Anterior cingulate cortex (tissue), 58 donors: Measurements from ENCODE around the gene VSTM2L.
A peak's percentile ranks its signal among the peaks of the same experiment; 100 is the strongest.

Source experiments
- DNase-seq, 58 donors: peaks; one replicate each; lab custom pipeline; 2025; lab: John Stamatoyannopoulos, UW

Gene VSTM2L

DNA sequence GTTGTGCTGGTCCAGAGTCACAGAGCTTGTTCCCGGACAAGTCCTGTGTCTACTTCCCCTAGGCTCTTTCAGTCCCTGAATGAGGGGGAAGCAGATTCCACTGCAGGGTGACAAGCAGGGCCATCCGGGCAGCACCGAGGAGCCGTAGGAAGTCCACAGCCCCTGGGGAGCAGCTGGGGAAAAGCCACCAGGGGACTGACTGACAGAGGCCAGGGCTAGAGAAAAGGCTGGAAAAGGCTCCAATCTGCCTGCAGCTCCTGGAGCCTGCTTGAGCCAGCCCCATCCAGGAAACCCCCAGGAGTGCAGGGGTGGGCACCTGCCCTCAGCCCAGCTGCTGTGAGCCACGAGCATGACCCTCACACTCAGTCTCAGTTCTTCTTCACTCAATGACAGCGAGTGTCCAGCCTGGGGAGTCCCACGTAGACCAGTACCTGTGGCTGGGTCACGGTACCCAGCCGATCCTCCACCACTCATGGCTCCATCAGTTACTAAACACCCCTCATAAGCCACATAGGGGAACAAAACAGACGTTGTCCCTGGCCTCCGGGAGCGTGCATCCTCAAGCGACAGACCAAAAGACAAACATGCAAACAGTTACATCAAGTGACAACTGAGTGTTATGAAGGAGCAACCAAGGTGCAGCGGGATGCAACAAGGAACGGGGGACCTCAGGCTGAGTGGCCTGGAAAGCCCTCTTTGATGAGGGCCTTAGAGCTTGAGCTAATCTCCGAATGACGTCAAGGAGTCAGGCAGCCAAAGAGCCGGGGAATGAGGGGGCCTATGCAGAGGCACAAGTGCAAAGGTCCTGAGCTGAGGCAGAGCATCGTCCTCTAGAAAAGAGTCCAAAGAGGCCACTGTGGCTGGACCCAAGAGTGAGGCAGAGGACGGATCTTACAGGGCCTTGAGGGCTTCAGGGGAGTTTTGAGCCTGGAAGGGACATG, 24.8 kb upstream of the VSTM2L start:
- DNase-seq: no peak

DNA sequence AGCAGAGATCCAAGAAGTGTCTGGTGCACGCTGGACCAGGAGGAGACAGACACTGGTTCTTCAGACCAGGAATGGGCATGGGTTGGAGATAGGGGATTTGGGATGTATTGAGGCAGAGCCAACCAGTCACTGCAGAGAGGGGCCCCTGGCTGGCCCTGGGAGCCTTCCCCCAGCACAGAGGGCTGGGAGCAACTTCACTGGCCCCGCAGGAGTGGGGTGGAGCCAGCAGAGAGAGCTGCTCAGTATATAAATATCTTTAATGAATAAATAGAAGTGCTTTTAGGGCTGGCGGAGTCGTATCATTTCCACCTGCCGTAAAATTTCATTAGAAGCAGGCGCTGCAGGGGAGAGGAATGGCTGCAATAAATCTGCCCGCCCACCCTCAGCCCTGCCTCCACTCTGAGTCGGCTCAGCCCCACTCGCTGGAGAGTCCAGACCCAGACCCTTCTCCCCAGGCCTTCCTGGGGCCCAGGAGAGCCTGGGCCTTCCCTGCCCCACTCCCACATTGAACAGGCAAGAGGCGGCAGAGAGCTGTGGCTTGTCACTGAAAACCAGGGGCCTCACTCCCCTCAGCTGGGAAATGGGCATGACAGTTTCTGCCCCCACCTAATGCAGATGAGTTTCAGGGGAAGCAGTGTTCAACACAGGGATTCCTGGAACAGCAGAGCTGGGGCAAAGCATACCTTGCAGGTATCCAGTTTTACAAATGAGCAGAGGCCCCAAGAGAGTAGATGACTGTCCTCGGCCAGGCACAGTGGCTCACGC, 23.9 kb upstream of the VSTM2L start:
- no peak for DNase-seq

DNA sequence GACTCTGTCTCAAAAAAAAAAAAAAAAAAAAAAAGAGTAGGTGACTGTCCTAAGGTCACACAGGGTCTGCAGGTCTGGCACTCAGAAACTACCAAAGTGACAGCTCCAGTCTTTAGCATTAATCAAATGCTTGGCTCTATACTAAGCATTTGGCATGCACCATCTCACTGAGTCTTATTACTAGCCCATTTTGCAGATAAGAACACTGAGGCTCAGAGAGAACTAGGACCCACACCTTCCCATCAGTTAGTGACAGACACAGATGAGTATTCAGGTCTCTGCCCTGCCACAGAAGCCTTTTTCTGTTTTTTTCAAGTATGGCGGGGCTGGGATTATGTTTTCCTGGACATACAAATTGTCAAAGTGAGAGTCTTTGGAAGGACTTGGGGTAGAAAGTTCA, 23.1 kb upstream of the VSTM2L start:
- DNase-seq: no peak

DNA sequence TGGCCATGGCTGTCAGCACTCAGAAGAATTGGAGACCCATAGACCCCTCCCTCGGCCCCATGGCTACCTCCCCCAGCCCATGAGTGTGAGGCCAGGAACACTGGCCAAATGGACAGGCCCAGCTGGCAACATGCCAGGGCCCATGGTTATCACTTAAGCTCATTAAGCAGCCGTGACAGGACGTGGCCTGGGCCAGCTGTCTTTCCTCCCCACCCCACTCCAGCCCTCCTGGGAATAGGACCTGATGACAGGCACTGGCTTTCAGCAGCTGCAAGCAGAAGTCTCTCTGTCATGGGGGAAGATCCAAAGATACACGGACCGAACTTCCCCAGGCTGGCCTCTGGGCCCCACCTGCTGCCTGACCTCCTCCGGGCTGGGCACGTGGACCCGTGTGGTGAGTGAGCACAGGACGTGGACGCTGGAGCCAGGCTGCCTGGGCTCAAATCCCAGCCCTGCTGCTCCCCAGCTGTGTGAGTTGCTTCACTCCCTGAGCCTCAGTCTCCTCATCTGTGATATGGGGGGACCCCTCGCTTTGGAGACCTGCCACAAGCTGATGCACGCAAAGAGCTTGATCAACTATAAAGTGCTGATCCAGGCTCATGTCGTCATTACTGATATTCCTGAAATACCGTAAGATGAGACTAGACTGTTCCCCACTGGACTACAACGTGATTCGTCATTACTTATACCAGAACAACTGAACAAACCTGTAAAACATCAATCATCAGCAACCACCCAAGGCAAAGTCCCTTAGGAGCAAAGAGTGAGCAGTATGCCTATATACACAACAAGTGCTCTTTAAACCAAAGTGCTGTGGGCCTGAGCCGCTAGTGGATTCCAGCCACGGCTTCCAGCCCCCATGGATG, 22.0 kb upstream of the VSTM2L start:
- peak in 1 of 58 donors; percentile 29 for DNase-seq

DNA sequence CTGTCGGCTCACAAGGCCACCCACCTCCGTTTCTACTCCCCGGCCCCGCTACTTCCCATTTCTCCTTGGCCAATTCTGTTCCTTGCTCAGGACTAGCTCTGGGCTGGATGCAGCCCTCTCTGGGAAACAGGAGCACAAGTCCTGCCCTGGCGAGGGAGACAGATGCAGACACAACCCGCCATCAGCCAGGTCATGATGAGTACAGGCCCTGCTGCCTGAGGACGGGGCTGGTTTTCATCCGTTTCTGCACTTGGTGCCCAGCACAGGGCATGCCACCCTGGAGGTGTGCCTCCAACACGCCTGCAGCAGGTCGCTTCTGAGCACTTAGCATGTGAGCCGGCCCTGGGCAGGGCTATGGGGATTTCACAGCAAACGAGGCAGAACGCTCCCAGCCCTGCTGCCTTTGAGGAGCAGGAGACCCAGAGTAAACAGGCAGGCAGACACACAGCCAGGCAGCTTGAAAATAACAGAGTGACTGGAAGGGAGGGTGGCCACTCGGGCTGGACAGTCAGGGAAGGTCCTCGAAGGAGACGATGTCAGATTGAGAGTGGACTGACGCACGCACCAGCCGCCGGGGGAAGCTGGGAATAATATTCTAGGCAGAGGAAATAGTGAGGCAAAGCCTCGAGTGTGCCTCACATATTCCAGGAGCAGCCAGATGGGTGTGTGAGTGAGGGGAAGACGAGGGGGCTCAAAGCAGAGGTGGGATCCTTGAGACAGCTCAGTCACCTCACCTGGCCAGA, 21.2 kb upstream of the VSTM2L start:
- DNase-seq: no peak

DNA sequence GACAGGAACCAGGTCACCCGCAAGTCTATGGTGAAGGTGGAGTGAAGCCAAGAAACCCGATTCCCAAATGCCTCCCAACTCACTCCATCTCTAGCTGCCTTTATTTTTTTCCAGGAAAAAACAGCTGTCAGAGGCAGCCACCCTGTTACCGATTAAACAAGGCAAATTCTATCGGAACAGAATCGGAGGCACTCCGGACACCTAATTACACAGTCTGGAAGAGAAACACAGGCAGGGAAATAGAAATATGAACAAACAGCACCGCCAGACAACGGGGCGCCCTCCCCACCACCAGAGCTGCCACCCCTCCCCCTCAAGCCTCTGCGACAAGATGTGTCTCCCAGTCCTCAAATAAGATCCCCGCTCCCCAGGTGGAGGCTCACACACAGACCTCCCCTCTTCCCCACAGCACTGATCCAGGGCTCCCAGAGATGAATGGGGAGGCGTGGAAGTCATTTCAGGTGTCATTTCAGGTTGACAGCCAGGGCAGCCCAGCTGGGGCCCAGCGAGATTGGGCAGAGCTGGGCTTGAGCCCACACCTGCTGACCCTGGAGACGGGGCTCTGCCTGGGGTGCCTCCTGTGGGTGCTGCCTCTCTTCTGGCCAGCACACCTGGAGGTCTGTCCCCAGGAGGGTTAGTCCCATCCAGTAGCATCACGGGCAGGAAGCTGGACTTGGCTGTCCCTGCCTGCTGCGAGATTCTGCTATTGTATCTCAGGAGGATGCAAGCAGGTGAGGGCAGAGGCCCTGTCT, 19.8 kb upstream of the VSTM2L start:
- no peak for DNase-seq

DNA sequence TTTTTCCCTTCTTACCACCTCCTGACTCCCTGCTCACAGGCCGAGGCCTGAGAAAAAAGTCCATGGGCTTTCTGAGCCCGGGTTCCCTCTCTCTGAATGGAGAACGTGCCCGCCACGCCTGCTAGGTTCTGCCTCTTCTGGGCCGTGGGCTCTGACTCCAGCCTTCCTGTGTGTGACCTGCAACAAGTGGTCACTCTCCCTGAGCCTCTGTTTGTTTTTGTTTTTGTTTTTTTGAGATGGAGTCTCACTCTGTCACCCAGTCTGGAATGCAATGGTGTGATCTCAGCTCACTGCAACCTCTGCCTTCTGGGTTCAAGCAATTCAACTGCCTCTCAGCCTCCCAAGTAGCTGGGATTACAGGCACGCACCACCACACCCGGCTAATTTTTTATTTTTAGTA, 17.9 kb upstream of the VSTM2L start:
- DNase-seq: no peak

DNA sequence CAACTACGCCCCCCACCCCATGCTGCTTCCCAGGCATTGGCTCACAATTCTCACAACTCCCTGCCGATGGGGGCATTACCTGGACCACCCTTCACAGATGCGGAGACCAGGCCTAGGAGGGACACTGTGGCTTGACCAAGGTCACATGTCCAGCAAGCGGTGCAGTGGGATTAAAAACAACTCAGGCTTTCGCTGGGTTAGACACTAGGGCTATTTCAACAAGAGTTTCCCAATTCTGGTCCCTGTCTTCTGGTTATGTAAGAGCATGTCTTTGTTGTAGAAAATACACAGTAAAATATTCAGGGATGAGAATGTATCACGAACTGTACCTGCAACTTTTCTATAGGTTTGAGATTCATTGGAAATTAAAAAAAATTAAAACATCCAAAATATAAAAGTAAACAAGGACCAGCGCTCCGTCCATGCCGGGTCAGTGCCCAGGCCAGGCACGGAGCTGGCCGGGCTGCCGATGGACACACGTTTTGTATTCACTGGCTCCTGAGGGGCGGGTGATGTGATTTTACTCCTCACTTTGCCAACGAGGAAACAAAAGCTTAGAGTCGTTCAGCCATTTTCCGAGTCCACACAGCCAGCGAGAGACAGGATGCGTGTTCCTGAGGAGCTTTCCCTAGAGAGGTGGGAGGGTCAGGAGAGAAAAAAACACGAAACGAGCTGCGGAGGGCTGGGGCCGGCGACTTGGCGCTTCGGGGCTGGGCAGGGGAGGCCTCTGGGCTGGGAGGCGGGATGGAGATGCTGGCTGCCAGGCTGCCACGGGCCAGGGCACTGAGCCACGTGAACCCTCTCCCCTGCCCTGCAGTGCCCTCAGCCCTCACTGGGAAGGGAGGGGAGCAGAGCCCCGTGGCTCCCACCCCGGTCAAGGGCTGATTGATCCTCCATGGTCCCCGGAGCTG, 17.1 kb upstream of the VSTM2L start:
- peak in 2 of 58 donors; percentile 13 to 14 for DNase-seq

DNA sequence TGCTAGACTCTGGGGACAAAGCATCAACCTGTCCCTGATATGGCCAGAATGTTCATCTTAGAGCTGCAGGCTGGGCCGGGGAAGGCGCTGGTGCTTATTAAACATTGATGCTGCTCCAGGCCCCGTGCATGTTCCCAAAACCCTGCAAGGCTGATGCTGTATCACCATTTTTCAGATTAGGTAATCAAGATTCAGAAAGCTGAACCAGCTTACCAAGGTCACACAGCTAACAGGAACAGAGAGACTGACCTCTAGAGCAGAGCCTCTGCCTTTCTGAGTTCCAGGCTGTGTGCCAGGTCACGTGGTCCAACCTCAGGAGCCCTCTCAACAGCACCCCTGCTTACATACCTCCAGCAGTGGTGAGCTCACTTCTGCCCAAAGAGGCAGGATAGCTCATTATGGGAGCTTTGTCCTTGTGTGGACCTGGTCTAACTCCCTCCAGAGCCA, 16.1 kb upstream of the VSTM2L start:
- no peak for DNase-seq

DNA sequence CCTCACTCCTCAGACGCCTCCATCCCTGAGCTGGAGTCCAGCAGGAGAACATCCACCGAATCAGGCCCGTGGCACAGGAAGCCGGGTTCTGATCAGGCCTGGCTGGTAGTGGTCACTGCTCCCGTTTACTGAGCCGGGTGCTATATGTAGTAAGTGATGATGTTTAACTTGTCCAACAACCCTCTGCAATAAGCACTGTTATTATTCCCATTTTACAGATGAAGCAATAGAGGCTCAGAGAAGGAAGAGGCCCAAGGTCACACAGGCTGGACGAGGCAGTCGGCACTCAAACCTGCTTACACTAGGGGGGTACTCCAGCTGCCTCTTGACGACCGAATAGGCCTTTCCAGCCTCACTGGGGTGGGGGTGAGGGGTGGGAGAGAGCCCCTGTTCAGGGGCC, 14.3 kb upstream of the VSTM2L start:
- DNase-seq: no peak

DNA sequence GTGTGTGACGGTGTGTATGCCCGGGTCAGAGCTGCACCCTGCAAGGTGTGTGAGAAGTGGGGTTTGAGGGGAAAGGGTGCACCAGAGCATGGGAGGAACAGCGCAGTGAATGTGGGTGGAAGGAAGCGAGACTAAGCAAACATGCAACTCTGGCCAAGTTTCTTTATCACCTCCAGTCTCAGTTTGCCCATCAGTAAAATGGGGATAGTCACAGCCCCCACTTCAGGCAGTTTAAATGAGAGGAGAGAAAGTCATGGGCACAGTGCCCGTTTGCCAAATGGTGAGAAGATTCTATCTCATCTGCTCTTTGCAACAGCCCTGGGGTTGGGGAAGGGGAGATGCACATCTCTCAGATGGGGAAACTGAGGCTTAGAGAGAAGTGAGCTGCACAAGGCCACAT, 12.8 kb upstream of the VSTM2L start:
- no peak for DNase-seq

DNA sequence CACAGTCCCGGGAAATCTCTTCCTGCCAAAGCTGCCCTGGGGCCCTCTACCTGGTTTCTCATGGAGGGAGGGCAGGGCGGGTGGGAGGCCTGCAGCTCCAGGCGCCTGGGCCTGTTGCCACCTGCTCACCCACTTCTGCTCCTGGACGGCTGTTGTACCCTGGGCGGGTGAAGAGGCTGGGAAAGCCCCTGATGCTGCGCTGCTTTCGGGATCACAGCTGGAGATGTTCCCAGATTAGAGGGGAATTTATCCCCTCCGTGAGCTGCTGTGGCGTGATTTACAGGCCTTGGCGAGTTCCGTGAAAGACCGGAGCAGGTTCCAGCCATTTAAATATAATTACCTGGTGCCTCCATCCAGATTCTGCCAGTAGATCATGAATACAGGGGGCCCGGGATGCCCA, 12.3 kb upstream of the VSTM2L start:
- no peak for DNase-seq

DNA sequence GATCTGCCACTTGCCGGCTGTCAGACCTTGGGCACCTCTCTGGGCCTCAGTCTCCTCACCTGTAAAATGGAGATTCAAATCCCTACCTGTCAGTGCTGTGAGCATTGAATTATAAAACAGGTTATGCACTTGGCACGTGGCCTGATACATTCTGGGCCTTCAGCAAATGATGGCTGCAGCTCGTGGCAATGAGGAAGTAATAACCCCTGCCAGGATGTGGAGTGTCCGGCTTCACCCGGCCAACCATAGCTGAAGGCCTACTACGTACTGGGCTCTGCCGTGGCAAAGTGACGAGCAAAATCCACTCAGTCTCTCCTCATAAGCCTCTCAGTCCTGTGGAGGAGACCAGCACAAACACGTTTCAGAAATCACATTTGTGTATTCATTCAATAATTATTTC, 10.9 kb upstream of the VSTM2L start:
- DNase-seq: no peak

DNA sequence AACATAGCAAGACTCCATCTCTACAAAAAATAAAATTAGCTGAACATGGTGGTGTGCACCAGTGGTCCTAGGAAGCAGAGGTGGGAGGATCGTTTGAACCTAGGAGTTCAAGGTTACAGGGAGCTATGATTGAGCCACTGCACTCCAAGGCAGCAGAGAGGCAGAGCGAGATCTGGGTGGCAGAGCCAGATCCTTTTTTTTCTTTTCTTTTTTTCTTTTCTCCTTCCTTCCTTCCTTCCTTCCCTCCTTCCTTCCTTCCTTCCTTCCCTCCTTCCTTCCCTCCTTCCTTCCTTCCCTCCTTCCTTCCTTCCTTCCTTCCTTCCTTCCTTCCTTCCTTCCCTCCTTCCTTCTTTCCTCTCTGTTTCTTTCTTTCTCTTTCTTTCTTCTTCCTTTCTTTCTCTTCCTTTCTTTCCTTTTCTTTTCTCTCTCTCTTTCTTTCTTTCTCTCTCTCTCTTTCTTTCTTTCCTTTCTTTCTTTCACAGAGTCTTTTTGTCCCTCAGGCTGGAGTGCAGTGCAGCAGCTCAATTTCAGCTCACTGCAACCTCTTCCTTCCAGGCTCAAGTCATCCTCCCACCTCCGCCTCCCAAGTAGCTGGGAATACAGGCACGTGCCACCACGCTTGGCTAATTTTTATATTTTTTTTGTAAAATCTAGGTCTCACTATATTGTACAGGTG, 9.2 kb upstream of the VSTM2L start:
- DNase-seq: no peak

DNA sequence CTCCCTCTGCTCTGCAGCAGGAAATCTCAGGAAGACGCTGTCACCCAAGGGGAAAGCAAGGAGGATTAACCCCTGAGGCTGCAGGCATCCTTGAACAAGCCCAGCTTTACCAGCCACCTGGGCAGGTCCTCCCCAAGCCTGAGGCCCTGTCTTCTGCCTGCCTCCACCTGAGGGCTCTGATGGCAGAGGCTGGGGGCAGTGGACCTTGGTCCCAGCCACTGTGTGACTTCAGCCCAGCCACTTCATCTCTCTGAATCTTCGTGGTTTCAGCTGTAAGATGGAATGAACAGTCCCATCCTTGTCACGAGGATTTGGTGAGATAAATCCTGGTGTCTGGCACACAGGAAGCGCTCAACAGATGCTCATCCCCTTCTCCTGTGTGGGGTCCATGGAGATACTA, 8.5 kb upstream of the VSTM2L start:
- no peak for DNase-seq

DNA sequence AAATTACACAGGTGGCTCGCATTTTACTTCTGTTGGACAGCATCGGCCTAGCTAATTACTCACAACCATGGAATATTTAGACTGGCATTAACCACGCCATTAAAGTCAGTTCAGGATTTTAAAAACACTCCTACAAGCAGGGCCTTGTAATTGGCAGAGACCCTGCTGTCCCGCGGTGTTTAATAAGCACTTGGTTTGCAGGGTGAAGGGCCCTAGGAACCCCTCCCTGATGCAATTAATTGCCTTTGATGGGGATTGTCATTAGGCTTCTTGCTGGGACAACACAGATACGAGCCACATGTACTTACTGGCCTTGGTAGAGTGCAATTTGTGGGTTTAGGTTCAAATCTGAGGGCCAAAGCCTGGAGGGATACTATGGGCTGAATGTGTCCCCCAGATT, 7.8 kb upstream of the VSTM2L start:
- DNase-seq: no peak

DNA sequence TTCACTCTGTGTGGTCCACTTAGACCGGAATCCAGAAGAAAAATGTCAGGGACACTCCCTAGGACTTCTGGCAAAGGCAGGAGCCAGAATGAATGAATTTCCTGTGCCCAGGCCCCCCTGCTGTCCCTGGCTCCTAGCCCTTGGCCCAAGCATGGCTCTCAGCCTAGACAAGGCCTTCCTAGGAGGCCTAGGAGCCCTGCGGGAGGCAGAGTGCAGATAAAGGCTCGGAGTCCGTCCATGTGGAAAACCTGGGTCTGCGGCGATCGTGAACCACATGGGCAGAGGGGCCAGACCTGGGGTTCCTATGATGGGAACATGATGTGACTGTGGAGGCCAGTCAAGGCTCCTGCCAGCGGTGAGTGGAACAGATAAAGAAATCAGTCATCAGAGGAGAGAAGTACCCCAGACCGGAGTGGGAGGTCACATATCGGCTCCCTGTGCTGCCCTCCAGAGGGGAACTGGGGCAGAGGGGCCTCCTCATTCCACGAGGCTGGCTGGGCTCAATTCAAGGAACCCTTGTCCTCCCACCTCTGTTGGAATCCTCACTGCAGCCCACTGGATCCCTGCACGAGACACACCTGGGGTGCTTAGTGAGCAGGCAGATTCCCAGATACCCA, 5.9 kb upstream of the VSTM2L start:
- peak in 5 of 58 donors; percentile 8 to 27 (median 19) for DNase-seq
